LNCAP (cell line): ENCODE data around the gene ITPKB.

Experiments used
- CTCF ChIP-seq: fragments of 450-650 bp; IDR thresholded peaks from 2 replicates; pipeline ENCODE4 v1.5.1; 2017; ENCODE audit warnings: mild to moderate bottlenecking

ITPKB gene

GRCh38 chr1:226651041-226651731 is 87.9 kb downstream of the ITPKB start:
- TF ChIP-seq CTCF: no peak

GRCh38 chr1:226650236-226650841 is 88.7 kb downstream of the ITPKB start:
- no peak for TF ChIP-seq CTCF

GRCh38 chr1:226649780-226650179 is 89.3 kb downstream of the ITPKB start:
- 0 out of 2 replicates have a peak, but pooled peaks have one; percentile 34 for TF ChIP-seq CTCF

- no peak for TF ChIP-seq CTCF
Measured at GRCh38 chr1:226649244-226649643, 89.8 kb downstream of the ITPKB start.

GRCh38 chr1:226648421-226648820 is 90.7 kb downstream of the ITPKB start:
- no peak for TF ChIP-seq CTCF

GRCh38 chr1:226647719-226648118 is 91.4 kb downstream of the ITPKB start:
- no peak for TF ChIP-seq CTCF

GRCh38 chr1:226646870-226647449 is 92.1 kb downstream of the ITPKB start:
- TF ChIP-seq CTCF: no peak
